MM.1S (cell line): Measurements from ENCODE around the gene VAMP1.

Experiments
- CTCF ChIP-seq: fragments of 300-600 bp; sonication (generic); IDR thresholded peaks from 2 replicates; pipeline ENCODE4 v1.5.1; 2016; ENCODE audit warnings: antibody characterized with exemption, low read length, mixed read lengths
- EZH2 ChIP-seq: fragments of 300-600 bp; sonication (generic); optimal IDR thresholded peaks from 2 replicates; pipeline ENCODE3; 2017; ENCODE audit warnings: low read depth, mild to moderate bottlenecking, antibody characterized with exemption, low read length, mixed read lengths
- EZH2phosphoT487 ChIP-seq: fragments of 300-600 bp; sonication (generic); IDR thresholded peaks from 2 replicates; pipeline ENCODE4 v1.6.1; 2018; ENCODE audit warnings: antibody characterized with exemption, low read length

- TF ChIP-seq CTCF (no peak), EZH2phosphoT487 (no peak), EZH2 (no peak)
Measured at GRCh38 chr12:6508087-6508486, 37.6 kb upstream of the VAMP1 start.
